Colonic mucosa (tissue), 4 donors: ENCODE results near the gene FADS2. TPM values are rescaled to one million over a fixed set of nuclear protein-coding genes. Genes with fewer than 3 reads are reported as not detected.
"Not testable (repeated sequence)": the region's sequence is repeated elsewhere in the genome, so short reads cannot be mapped to it uniquely, and the experiment has no call there.

ENCODE experiments used
- DNase-seq: peaks from one replicate; pipeline ENCODE4 v3.0.0-alpha.2; 2020
- H3K27ac ChIP-seq: fragments of 200-600 bp; one replicate; pipeline ENCODE4 v1.8.0; 2021
- H3K27me3 ChIP-seq: fragments of 200-600 bp; one replicate; pipeline ENCODE4 v1.8.0; 2021
- H3K36me3 ChIP-seq: fragments of 200-600 bp; one replicate; pipeline ENCODE4 v1.8.0; 2021
- H3K4me1 ChIP-seq: fragments of 200-600 bp; one replicate; pipeline ENCODE4 v1.8.0; 2021; ENCODE audit warnings: mild to moderate bottlenecking
- H3K4me3 ChIP-seq: fragments of 200-600 bp; one replicate; pipeline ENCODE4 v1.8.0; 2021
- H3K9ac ChIP-seq, 2 donors: one replicate each; pipeline ENCODE4 v1.7.0; 2013; ENCODE audit warnings: control low read depth in 2 of 2, low read depth in 2 of 2, low read length in 2 of 2
- H3K9me3 ChIP-seq: fragments of 200-600 bp; one replicate; pipeline ENCODE4 v1.8.0; 2021
- intact Hi-C: fragments of 100-400 bp; cut with DNase I; formaldehyde crosslinking; loops from one replicate; pipeline ENCODE4 v1.14.1; 2022
- total RNA-seq, 2 donors: library from RNA; stranded (reverse); fragmentation: NEBNext Ultra II Directional in 1 of 2; extraction: Animal tissue kit (Norgen Biotek cat#: 25700) in 1 of 2; gene quantifications; one replicate each; pipeline ENCODE4 v1.2.1, GENCODE V29; 2021
- TF ChIP-seq, protein P1 (sequence below): fragments of 200-600 bp; IDR thresholded peaks from one replicate; pipeline ENCODE4 v1.8.0; 2022; ENCODE audit warnings: antibody characterized with exemption, mild to moderate bottlenecking
- donor health status: healthy.
- donor health status: DM: no; HTN: no; CAD: no.
- donor health status: DM: no; HTN: no; CAD: no.

Gene FADS2
- total RNA-seq, 2 donors from 2014 or later = 13.9 to 38.6 TPM

DNA sequence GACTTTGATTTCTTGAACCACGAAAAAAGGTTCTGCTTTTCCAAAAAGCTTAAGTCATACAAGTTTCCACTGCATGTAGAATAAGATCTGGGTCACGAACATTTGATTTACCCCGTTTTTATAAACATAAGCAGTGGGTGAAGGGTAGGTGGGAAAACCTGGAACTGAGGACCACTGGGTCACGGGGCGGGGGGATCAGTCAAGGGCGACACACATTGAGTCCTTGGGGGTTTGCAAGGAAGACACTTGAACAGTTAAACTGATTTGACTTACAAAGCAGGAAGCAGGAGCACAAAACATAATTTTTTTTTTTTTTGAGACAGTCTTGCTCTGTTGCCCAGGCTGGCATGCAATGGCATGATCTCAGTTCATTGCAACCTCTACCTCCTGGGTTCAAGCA is 52.4 kb downstream of the FADS2 start:
- intact Hi-C loops = no loop called here
- TF ChIP-seq, protein P1, sequence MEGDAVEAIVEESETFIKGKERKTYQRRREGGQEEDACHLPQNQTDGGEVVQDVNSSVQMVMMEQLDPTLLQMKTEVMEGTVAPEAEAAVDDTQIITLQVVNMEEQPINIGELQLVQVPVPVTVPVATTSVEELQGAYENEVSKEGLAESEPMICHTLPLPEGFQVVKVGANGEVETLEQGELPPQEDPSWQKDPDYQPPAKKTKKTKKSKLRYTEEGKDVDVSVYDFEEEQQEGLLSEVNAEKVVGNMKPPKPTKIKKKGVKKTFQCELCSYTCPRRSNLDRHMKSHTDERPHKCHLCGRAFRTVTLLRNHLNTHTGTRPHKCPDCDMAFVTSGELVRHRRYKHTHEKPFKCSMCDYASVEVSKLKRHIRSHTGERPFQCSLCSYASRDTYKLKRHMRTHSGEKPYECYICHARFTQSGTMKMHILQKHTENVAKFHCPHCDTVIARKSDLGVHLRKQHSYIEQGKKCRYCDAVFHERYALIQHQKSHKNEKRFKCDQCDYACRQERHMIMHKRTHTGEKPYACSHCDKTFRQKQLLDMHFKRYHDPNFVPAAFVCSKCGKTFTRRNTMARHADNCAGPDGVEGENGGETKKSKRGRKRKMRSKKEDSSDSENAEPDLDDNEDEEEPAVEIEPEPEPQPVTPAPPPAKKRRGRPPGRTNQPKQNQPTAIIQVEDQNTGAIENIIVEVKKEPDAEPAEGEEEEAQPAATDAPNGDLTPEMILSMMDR = no peak
- DNase-seq = no peak
- H3K4me3 ChIP-seq = no peak overlapping the region
- no peak overlapping the region for H3K27ac ChIP-seq
- H3K27me3 ChIP-seq = no peaks in the 10 kb centered on the region
- no peak overlapping the region for H3K9ac ChIP-seq
- H3K9me3 ChIP-seq = no peaks in the 10 kb centered on the region
- H3K36me3 ChIP-seq = no peaks in the 10 kb centered on the region
- H3K4me1 ChIP-seq = no peaks in the 10 kb centered on the region

DNA sequence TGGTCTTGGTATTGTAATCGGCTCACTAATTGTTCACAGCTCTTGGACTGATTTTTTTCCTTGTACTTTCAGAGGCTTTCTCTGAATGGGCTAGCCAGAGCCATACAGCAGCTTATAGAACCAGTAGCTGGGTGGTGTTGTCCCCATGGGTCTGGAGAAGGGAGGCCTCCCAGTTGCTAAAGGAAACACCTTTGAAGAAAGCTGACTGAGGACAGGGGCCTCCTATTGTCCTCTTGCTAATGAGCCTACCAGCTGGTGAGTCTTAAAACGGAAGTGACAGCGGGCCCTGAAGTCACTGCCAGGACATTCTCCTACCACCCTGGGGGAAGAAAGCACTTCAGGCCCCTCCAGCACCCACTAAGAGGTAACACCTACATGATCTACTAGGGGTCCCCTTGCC is 53.3 kb downstream of the FADS2 start:
- Histone ChIP-seq H3K27me3 (no peaks in the 10 kb centered on the region), H3K9ac (no peak overlapping the region), H3K9me3 (no peaks in the 10 kb centered on the region), H3K4me1 (no peaks in the 10 kb centered on the region), H3K36me3 (no peaks in the 10 kb centered on the region), H3K4me3 (no peak overlapping the region), H3K27ac (no peak overlapping the region)
- DNase-seq = no peak
- intact Hi-C loops = no loop called here
- TF ChIP-seq, protein P1 = no peak

DNA sequence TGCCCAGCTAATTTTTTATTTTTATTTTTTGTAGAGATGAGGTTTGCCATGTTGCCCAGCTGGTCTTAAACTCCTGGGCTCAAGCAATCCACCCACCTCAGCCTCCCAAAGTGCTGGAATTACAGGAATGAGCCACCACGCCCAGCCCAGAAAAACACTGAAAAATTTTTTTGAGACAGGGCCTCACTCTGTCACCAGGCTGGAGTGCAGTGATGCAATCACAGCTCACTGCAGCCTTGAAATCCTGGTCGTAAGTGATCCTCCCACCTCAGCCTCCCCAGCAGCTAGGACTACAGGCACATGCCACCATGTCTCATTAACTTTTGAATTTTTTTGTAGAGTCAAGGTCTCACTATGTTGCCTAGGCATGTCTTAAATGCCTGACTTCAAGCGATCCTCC is 54.2 kb downstream of the FADS2 start:
- H3K9me3 ChIP-seq, H3K9ac ChIP-seq, H3K4me1 ChIP-seq, H3K27me3 ChIP-seq, DNase-seq, H3K36me3 ChIP-seq, intact Hi-C loops, H3K27ac ChIP-seq, H3K4me3 ChIP-seq: not testable (repeated sequence)

DNA sequence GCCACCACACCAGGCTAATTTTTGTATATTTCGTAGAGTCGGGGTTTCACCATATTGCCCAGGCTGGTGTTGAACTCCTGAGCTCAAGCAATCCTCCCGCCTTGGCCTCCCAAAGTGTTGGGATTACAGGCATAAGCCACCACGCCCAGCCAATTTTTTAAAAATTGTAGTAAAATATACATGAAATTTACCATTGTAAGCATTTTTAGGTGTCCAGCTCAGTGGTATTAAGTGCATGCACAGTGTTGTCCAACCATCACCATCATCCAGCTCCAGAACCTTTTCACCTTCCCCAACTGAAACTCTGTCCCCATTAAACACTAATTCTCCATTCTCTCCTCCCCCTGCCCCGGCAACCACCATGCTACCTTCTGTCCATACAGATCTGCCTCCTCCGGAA is 54.8 kb downstream of the FADS2 start:
- H3K9me3 ChIP-seq = no peaks in the 10 kb centered on the region
- H3K36me3 ChIP-seq = no peaks in the 10 kb centered on the region
- H3K4me3 ChIP-seq = no peak overlapping the region
- TF ChIP-seq, protein P1 = no peak
- intact Hi-C loops = no loop called here
- H3K4me1 ChIP-seq = no peaks in the 10 kb centered on the region
- H3K27me3 ChIP-seq = no peaks in the 10 kb centered on the region
- H3K27ac ChIP-seq = no peak overlapping the region
- no peak for DNase-seq
- no peak overlapping the region for H3K9ac ChIP-seq

DNA sequence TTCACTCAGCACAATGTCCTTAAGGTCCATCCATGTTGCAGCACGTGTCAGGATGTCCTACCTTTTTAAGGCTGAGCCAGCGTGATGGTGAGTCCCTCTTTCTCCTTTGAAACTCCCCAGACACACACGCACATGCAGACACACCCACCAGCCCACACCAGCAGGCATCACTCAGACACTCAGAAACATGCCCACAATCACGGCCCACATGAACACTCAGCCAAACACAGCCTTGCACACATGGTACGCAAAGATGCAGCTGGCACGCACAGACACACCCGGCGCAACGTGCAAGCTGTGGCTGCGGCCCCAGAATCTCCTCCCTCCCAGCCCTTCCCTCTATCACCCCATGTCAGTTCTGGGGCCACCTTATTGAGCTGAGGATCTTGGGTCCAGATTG is 55.2 kb downstream of the FADS2 start:
- H3K9ac ChIP-seq = no peak overlapping the region
- no peaks in the 10 kb centered on the region for H3K9me3 ChIP-seq
- no peak for DNase-seq
- H3K4me3 ChIP-seq = no peak overlapping the region
- no peaks in the 10 kb centered on the region for H3K4me1 ChIP-seq
- H3K27me3 ChIP-seq = no peaks in the 10 kb centered on the region
- TF ChIP-seq, protein P1 = no peak
- H3K36me3 ChIP-seq = no peaks in the 10 kb centered on the region
- H3K27ac ChIP-seq = no peak overlapping the region
- intact Hi-C loops = no loop called here

DNA sequence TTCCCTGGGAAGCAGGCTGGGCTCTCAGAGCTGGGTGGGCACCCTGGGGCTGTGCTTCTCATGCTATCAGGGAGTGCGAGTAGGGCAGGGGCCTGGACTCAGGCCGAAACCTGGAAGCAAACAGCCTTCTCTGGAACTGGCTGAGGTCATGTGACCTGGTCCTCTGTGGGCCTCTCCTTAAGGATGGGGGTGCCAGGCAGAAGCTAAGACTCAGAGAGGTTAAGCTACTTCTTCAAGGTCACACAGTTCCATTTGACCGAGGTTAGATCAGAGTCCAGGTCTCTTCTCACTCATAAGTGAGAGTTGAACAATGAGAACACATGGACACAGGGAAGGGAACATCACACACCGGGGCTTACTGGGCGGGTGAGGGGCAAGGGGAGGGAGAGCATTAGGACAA is 55.8 kb downstream of the FADS2 start:
- no peaks in the 10 kb centered on the region for H3K27me3 ChIP-seq
- no peak for DNase-seq
- intact Hi-C loops = no loop called here
- no peak overlapping the region for H3K27ac ChIP-seq
- TF ChIP-seq, protein P1 = no peak
- H3K9me3 ChIP-seq = no peaks in the 10 kb centered on the region
- H3K9ac ChIP-seq = no peak overlapping the region
- H3K36me3 ChIP-seq = no peaks in the 10 kb centered on the region
- H3K4me1 ChIP-seq = no peaks in the 10 kb centered on the region
- no peak overlapping the region for H3K4me3 ChIP-seq
